ENCODE measurements around the gene CYLD. TPM values are rescaled to one million over a fixed set of nuclear protein-coding genes. Genes with fewer than 3 reads are reported as not detected.

CYLD gene
- total RNA-seq, 4 donors from 2014 or later = 24.3 to 56.1 (median 30.0) TPM

DNA sequence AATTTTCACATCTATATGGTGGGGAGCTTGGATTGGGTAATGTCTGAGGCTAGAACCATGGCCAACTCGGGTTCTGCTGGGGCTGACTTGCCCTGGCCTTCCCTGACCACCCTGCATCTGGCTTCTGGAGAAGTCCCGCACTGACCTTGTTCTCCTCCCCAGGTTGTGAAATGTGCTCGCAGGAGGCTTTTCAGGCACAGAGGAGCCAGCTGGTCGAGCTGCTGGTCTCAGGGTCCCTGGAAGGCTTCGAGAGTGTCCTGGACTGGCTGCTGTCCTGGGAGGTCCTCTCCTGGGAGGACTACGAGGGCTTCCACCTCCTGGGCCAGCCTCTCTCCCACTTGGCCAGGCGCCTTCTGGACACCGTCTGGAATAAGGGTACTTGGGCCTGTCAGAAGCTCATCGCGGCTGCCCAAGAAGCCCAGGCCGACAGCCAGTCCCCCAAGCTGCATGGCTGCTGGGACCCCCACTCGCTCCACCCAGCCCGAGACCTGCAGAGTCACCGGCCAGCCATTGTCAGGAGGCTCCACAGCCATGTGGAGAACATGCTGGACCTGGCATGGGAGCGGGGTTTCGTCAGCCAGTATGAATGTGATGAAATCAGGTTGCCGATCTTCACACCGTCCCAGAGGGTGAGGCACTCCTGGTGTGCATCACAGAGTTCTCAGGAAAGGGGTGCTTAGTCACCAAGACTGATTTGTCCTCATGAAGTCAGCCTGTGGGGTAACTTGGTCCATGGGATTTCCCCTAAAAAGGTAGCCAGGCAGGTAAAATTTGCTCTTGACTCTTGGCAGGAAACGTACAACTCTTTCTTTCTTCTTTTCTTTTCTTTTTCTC lies 42.3 kb upstream of the CYLD start:
- no peak for TF ChIP-seq POLR2A (IDR thresholded peaks at IDR 0.05)
- TF ChIP-seq, protein P1, sequence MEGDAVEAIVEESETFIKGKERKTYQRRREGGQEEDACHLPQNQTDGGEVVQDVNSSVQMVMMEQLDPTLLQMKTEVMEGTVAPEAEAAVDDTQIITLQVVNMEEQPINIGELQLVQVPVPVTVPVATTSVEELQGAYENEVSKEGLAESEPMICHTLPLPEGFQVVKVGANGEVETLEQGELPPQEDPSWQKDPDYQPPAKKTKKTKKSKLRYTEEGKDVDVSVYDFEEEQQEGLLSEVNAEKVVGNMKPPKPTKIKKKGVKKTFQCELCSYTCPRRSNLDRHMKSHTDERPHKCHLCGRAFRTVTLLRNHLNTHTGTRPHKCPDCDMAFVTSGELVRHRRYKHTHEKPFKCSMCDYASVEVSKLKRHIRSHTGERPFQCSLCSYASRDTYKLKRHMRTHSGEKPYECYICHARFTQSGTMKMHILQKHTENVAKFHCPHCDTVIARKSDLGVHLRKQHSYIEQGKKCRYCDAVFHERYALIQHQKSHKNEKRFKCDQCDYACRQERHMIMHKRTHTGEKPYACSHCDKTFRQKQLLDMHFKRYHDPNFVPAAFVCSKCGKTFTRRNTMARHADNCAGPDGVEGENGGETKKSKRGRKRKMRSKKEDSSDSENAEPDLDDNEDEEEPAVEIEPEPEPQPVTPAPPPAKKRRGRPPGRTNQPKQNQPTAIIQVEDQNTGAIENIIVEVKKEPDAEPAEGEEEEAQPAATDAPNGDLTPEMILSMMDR (IDR thresholded peaks at IDR 0.05) = no peak
- H3K9me3 ChIP-seq = peaks cover 0 to 10% (median under 1%) of the 10 kb centered on the region in 4 donors
- no peaks in the 10 kb centered on the region for H3K36me3 ChIP-seq
- H3K4me3 ChIP-seq = no peak overlapping the region
- H3K27me3 ChIP-seq = no peaks in the 10 kb centered on the region
- DNase-seq = no peak
- peaks cover 7 to 28% (median 11%) of the 10 kb centered on the region in 4 donors for H3K4me1 ChIP-seq
- no peak overlapping the region for H3K27ac ChIP-seq

GRCh38 chr16:50702725-50703124 lies 39.2 kb upstream of the CYLD start:
- H3K4me3 ChIP-seq = no peak overlapping the region
- no peak for DNase-seq
- H3K27ac ChIP-seq = no peak overlapping the region
- no peaks in the 10 kb centered on the region for H3K36me3 ChIP-seq
- peaks cover 0 to 9% (median under 1%) of the 10 kb centered on the region in 4 donors for H3K4me1 ChIP-seq
- H3K27me3 ChIP-seq = no peaks in the 10 kb centered on the region
- TF ChIP-seq, protein P1 (IDR thresholded peaks at IDR 0.05) = no peak
- no peak for TF ChIP-seq POLR2A (IDR thresholded peaks at IDR 0.05)
- peaks cover 0 to 14% (median 1%) of the 10 kb centered on the region in 4 donors for H3K9me3 ChIP-seq

- H3K4me1 ChIP-seq = no peaks in the 10 kb centered on the region
- no peak for TF ChIP-seq POLR2A (IDR thresholded peaks at IDR 0.05)
- TF ChIP-seq, protein P1 (IDR thresholded peaks at IDR 0.05) = no peak
- H3K36me3 ChIP-seq = no peaks in the 10 kb centered on the region
Observed at GRCh38 chr16:50704245-50704644, 37.6 kb upstream of the CYLD start.

GRCh38 chr16:50705436-50706110 lies 36.3 kb upstream of the CYLD start:
- H3K9me3 ChIP-seq = peaks cover 0 to 14% (median 1%) of the 10 kb centered on the region in 4 donors
- H3K4me3 ChIP-seq = no peak overlapping the region
- TF ChIP-seq, protein P1 (IDR thresholded peaks at IDR 0.05) = no peak
- TF ChIP-seq POLR2A (IDR thresholded peaks at IDR 0.05) = no peak
- no peak for DNase-seq
- no peaks in the 10 kb centered on the region for H3K27me3 ChIP-seq
- no peaks in the 10 kb centered on the region for H3K4me1 ChIP-seq
- H3K27ac ChIP-seq = no peak overlapping the region
- no peaks in the 10 kb centered on the region for H3K36me3 ChIP-seq

More at GRCh38 chr16:50704245-50704644, 37.6 kb upstream of the CYLD start:
- DNase-seq = no peak
- H3K27me3 ChIP-seq = no peaks in the 10 kb centered on the region
- H3K4me3 ChIP-seq = no peak overlapping the region
- H3K9me3 ChIP-seq = peaks cover 0 to 14% (median 1%) of the 10 kb centered on the region in 4 donors
- H3K27ac ChIP-seq = no peak overlapping the region

DNA sequence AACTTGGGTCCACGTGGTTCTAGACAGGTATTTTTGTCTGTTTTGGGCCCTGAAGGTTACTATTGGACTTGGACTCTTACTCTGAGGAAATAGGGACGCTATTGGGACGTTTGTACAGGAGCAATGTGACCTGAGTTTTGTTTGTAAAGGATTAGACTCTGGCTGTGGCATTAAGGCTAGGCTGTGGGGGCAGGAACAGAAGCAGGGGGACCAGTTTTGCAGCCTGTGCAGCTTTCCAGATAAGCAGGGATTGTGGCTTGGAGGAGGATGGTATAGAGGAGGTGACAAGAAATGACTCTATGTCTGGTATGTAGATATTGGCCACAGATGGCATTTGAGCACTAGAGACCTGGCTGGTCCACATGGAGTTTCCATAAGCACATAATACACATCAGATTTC lies 35.6 kb upstream of the CYLD start:
- Histone ChIP-seq H3K27ac (no peak overlapping the region), H3K27me3 (no peaks in the 10 kb centered on the region), H3K36me3 (no peaks in the 10 kb centered on the region), H3K4me3 (no peak overlapping the region), H3K9me3 (peaks cover 0 to 14% (median 1%) of the 10 kb centered on the region in 4 donors), H3K4me1 (no peaks in the 10 kb centered on the region)
- TF ChIP-seq, protein P1 (IDR thresholded peaks at IDR 0.05) = no peak
- no peak for TF ChIP-seq POLR2A (IDR thresholded peaks at IDR 0.05)
- no peak for DNase-seq
